ENCODE measurements around the gene PAX2. TPM values are rescaled to one million over a fixed set of nuclear protein-coding genes. Genes with fewer than 3 reads are reported as not detected.

PAX2 gene
- total RNA-seq, 1 donor from 2014 or later: 0.34 TPM

GRCh38 chr10:100810835-100811116, 65.4 kb downstream of the PAX2 start:
- Mint-ChIP-seq H3K9me3 (no peaks in the 10 kb centered on the region), H3K4me1 (peaks cover 10% of the 10 kb centered on the region), H3K36me3 (no peaks in the 10 kb centered on the region), H3K27me3 (ENCODE audit: insufficient read depth, low read depth) (peaks cover 32% of the 10 kb centered on the region), H3K27ac (no peak overlapping the region), H3K4me3 (no peak overlapping the region)
- no peak overlapping the region for H3K27ac ChIP-seq
- H3K4me2 ChIP-seq: no peak overlapping the region
- peaks cover 48% of the 10 kb centered on the region for H4K20me1 ChIP-seq (ENCODE audit: low read depth)
- no peaks in the 10 kb centered on the region for H3K9me3 ChIP-seq (ENCODE audit: low read depth)
- no peak overlapping the region for H3K4me3 ChIP-seq
- no peak for DNase-seq (ENCODE audit: low spot score)
- no peaks in the 10 kb centered on the region for H3K79me2 ChIP-seq (ENCODE audit: low read depth)
- H2AFZ ChIP-seq (replicated peaks): no peak overlapping the region
- peaks cover 100% of the 10 kb centered on the region for H3K27me3 ChIP-seq
- H3K36me3 ChIP-seq: no peaks in the 10 kb centered on the region
- no peak for TF ChIP-seq CTCF (IDR thresholded peaks at IDR 0.05)
- TF ChIP-seq EZH2phosphoT487 (IDR thresholded peaks at IDR 0.05): no peak
- no peak for TF ChIP-seq EZH2 (IDR thresholded peaks at IDR 0.05)
- no peak overlapping the region for H3K9ac ChIP-seq
- no peaks in the 10 kb centered on the region for H3K4me1 ChIP-seq
- peaks cover 5% of the 10 kb centered on the region for H3F3A ChIP-seq (ENCODE audit: low read depth)

DNA sequence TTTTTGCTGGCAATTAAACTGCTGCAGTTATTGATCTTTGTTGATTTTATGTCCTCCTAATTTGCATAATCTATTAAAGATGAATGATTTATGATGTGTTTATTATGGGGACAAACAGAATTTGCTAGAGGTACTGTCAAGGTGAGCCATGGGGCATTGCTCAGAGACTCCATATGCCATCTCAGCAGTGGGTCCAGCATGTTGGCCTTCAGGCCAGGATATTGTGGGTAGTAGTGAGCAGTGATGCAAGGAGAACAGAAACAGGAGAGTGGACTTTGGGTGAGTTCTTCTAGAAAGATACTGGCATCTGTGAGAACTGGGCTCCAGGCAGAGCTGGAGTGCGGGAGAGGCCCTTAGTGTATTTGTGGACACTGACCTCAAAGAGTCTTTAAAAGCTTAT, 65.9 kb downstream of the PAX2 start:
- Histone ChIP-seq H3K9me3 (ENCODE audit: low read depth) (no peaks in the 10 kb centered on the region), H3K4me1 (peaks cover 4% of the 10 kb centered on the region), H3K27me3 (peaks cover 100% of the 10 kb centered on the region), H3K9ac (no peak overlapping the region), H3K79me2 (ENCODE audit: low read depth) (no peaks in the 10 kb centered on the region), H4K20me1 (ENCODE audit: low read depth) (peaks cover 53% of the 10 kb centered on the region), H2AFZ (replicated peaks) (no peak overlapping the region), H3K4me2 (no peak overlapping the region), H3K27ac (no peak overlapping the region), H3K36me3 (no peaks in the 10 kb centered on the region), H3F3A (ENCODE audit: low read depth) (peaks cover 10% of the 10 kb centered on the region), H3K4me3 (no peak overlapping the region)
- Mint-ChIP-seq H3K27ac (no peak overlapping the region), H3K4me1 (peaks cover 14% of the 10 kb centered on the region), H3K9me3 (no peaks in the 10 kb centered on the region), H3K36me3 (no peaks in the 10 kb centered on the region), H3K27me3 (ENCODE audit: insufficient read depth, low read depth) (peaks cover 31% of the 10 kb centered on the region), H3K4me3 (peak overlapping the region; percentile 2)
- TF ChIP-seq CTCF (IDR thresholded peaks at IDR 0.05) (no peak), EZH2phosphoT487 (IDR thresholded peaks at IDR 0.05) (peak; percentile 25), EZH2 (IDR thresholded peaks at IDR 0.05) (no peak)
- DNase-seq (ENCODE audit: low spot score): no peak

DNA sequence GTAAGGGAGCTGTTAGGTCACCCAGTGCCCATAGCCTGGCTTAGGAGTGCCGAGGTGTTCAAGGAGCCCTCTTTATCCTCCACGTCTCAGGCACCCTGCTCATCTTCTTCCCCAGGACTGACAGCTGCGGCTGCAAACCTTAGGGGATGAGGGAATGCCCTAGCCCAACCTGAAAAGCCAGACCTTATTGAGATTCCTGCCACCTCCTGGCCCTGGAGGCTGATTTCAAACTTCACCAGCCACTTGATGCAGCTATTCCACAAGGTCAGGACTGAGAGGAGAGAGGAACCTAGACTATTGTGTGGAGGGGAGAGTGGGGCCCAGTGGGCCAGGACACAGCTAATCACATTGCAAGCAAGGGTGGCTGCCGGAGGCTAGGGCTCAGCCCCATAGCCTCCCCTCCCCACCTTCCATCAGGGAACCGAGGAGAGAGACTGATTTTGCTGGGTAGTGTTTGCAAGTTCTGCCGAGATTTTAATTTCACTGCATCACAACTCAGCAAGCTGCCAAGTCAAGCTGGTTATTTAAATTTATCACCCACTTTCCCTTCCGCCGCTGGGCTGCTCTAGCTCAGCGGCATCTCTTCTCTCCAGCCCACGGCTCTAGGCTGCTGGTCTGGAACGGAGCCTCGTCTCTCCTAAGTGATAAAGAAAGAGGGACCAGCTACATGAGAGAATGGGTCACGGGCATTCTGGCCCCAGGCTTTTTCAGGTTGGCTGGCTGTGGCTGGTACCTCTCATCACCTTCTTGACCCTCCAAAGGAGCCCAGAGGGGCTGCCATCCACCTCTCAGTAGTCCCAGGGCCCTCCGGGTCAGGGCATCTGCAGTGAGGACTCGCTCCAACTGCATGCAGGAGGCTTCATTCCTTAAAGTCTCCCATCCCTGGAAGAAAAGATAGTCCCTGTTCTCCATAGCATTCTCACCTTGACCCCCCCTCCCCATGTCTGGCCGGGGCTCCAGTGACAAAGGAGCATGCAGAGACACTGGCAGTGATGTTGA, 66.7 kb downstream of the PAX2 start:
- peaks cover 60% of the 10 kb centered on the region for H4K20me1 ChIP-seq (ENCODE audit: low read depth)
- no peaks in the 10 kb centered on the region for H3K36me3 ChIP-seq
- no peaks in the 10 kb centered on the region for H3K9me3 ChIP-seq (ENCODE audit: low read depth)
- H2AFZ ChIP-seq (replicated peaks): no peak overlapping the region
- DNase-seq (ENCODE audit: low spot score): no peak
- no peak overlapping the region for H3K4me2 ChIP-seq
- no peak overlapping the region for H3K27ac ChIP-seq
- Mint-ChIP-seq H3K27me3 (ENCODE audit: insufficient read depth, low read depth) (peaks cover 37% of the 10 kb centered on the region), H3K9me3 (no peaks in the 10 kb centered on the region), H3K36me3 (no peaks in the 10 kb centered on the region), H3K4me3 (no peak overlapping the region), H3K4me1 (peaks cover 20% of the 10 kb centered on the region), H3K27ac (no peak overlapping the region)
- no peak overlapping the region for H3K4me3 ChIP-seq
- no peaks in the 10 kb centered on the region for H3K79me2 ChIP-seq (ENCODE audit: low read depth)
- H3K4me1 ChIP-seq: peaks cover 9% of the 10 kb centered on the region
- H3K9ac ChIP-seq: no peak overlapping the region
- peaks cover 99% of the 10 kb centered on the region for H3K27me3 ChIP-seq
- H3F3A ChIP-seq (ENCODE audit: low read depth): peaks cover 17% of the 10 kb centered on the region
- TF ChIP-seq CTCF (IDR thresholded peaks at IDR 0.05) (no peak), EZH2phosphoT487 (IDR thresholded peaks at IDR 0.05) (no peak), EZH2 (IDR thresholded peaks at IDR 0.05) (no peak)
